H9 (cell line): ENCODE measurements around the gene CALML4. TPM values are rescaled to one million over a fixed set of nuclear protein-coding genes. Genes with fewer than 3 reads are reported as not detected.

Experiments
- DNase-seq: peaks from one replicate; pipeline ENCODE4 v3.0.0-alpha.2; 2017
- H2AFZ ChIP-seq: one replicate; pipeline ENCODE4 v1.6.1; 2013; ENCODE audit warnings: mild to moderate bottlenecking, low read length, control low read depth, moderate library complexity
- H2AK5ac ChIP-seq: 2 replicates; pipeline ENCODE4 v1.6.1; 2013; ENCODE audit warnings: low read length, control low read depth, mixed read lengths; ENCODE audit not compliant: insufficient read length
- H2BK120ac ChIP-seq: one replicate; pipeline ENCODE4 v1.6.1; 2013; ENCODE audit warnings: low read depth, mild to moderate bottlenecking, low read length, control low read depth, inconsistent platforms; ENCODE audit not compliant: poor library complexity, severe bottlenecking
- H2BK12ac ChIP-seq: 2 replicates; pipeline ENCODE4 v1.6.1; 2013; ENCODE audit warnings: low read length, control low read depth, mixed read lengths, low read depth; ENCODE audit not compliant: insufficient read length
- H2BK15ac ChIP-seq: 2 replicates; pipeline ENCODE4 v1.6.1; 2013; ENCODE audit warnings: low read depth, low read length, control low read depth
- H2BK20ac ChIP-seq: one replicate; pipeline ENCODE4 v1.6.1; 2013; ENCODE audit warnings: low read depth, mild to moderate bottlenecking, low read length, control low read depth, inconsistent platforms; ENCODE audit not compliant: poor library complexity, severe bottlenecking
- H2BK5ac ChIP-seq: 2 replicates; pipeline ENCODE4 v1.6.1; 2013; ENCODE audit warnings: low read length, control low read depth, mixed read lengths; ENCODE audit not compliant: insufficient read length
- H3K14ac ChIP-seq: 2 replicates; pipeline ENCODE4 v1.6.1; 2013; ENCODE audit warnings: low read length, control low read depth; ENCODE audit not compliant: insufficient read depth
- H3K18ac ChIP-seq: 2 replicates; pipeline ENCODE4 v1.6.1; 2013; ENCODE audit warnings: low read depth, mild to moderate bottlenecking, mixed read lengths, low read length, control low read depth; ENCODE audit not compliant: insufficient read length
- H3K23ac ChIP-seq: 2 replicates; pipeline ENCODE4 v1.6.1; 2013; ENCODE audit warnings: low read length, control low read depth, mixed read lengths, low read depth; ENCODE audit not compliant: insufficient read length
- H3K23me2 ChIP-seq: 2 replicates; pipeline ENCODE4 v1.6.1; 2013; ENCODE audit warnings: low read depth, mild to moderate bottlenecking, mixed read lengths, low read length, control low read depth; ENCODE audit not compliant: insufficient read length, poor library complexity, severe bottlenecking
- H3K27ac ChIP-seq: 2 replicates; pipeline ENCODE4 v1.5.1; 2013; ENCODE audit warnings: low read length, control low read depth, mixed read lengths, low read depth; ENCODE audit not compliant: insufficient read length
- H3K27me3 ChIP-seq: 2 replicates; pipeline ENCODE4 v1.6.1; 2013; ENCODE audit warnings: low read length, control low read depth, inconsistent platforms; ENCODE audit not compliant: insufficient read depth
- H3K4ac ChIP-seq: 2 replicates; pipeline ENCODE4 v1.6.1; 2013; ENCODE audit warnings: low read depth, mild to moderate bottlenecking, control low read depth, inconsistent platforms, low read length, moderate library complexity
- H3K4me1 ChIP-seq: 2 replicates; pipeline ENCODE4 v1.6.1; 2013; ENCODE audit warnings: low read length, control low read depth, inconsistent platforms; ENCODE audit not compliant: insufficient read depth
- H3K4me2 ChIP-seq: 2 replicates; pipeline ENCODE4 v1.6.1; 2013; ENCODE audit warnings: low read length, control low read depth, mixed read lengths; ENCODE audit not compliant: insufficient read length, insufficient read depth
- H3K56ac ChIP-seq: 2 replicates; pipeline ENCODE4 v1.6.1; 2013; ENCODE audit warnings: low read depth, mild to moderate bottlenecking, mixed read lengths, low read length, control low read depth; ENCODE audit not compliant: insufficient read length
- H3K79me1 ChIP-seq: 2 replicates; pipeline ENCODE4 v1.6.1; 2013; ENCODE audit warnings: low read depth, mild to moderate bottlenecking, moderate library complexity, low read length, control low read depth, inconsistent platforms; ENCODE audit not compliant: insufficient read depth, poor library complexity, severe bottlenecking
- H3K79me2 ChIP-seq: 2 replicates; pipeline ENCODE4 v1.6.1; 2013; ENCODE audit warnings: low read length, control low read depth, inconsistent platforms; ENCODE audit not compliant: insufficient read depth
- H3K9ac ChIP-seq: 2 replicates; pipeline ENCODE4 v1.6.1; 2013; ENCODE audit warnings: low read length, control low read depth, mixed read lengths; ENCODE audit not compliant: insufficient read length; ENCODE audit errors: extremely low read depth
- H3K9me3 ChIP-seq: one replicate; pipeline ENCODE4 v1.6.1; 2013; ENCODE audit warnings: low read depth, low read length, inconsistent platforms; ENCODE audit not compliant: control insufficient read depth
- H3T11ph ChIP-seq: one replicate; pipeline ENCODE4 v1.6.1; 2013; ENCODE audit warnings: mild to moderate bottlenecking, low read length, control low read depth, inconsistent platforms
- H4K20me1 ChIP-seq: one replicate; pipeline ENCODE4 v1.6.1; 2013; ENCODE audit not compliant: control insufficient read depth, insufficient read length, insufficient read depth
- H4K5ac ChIP-seq: 2 replicates; pipeline ENCODE4 v1.6.1; 2013; ENCODE audit warnings: low read depth, mild to moderate bottlenecking, mixed read lengths, low read length, control low read depth; ENCODE audit not compliant: insufficient read length
- H4K8ac ChIP-seq: replicated peaks from 2 replicates; pipeline ENCODE4 v1.6.1; 2013; ENCODE audit warnings: low read length, control low read depth, mixed read lengths, low read depth; ENCODE audit not compliant: insufficient read length
- H4K91ac ChIP-seq: 2 replicates; pipeline ENCODE4 v1.6.1; 2013; ENCODE audit warnings: low read depth, mild to moderate bottlenecking, moderate library complexity, mixed read lengths, low read length, control low read depth; ENCODE audit not compliant: insufficient read length
- H3K27ac Mint-ChIP-seq, 3 experiments: 2 replicates in 2 of 3; 3 replicates in 1 of 3; pipeline ENCODE4 v1.8.0; 2020 to 2021; ENCODE audit warnings: mixed read lengths in 3 of 3, mild to moderate bottlenecking in 1 of 3, moderate library complexity in 1 of 3
- H3K27me3 Mint-ChIP-seq: 2 replicates; pipeline ENCODE4 v1.8.0; 2021; ENCODE audit warnings: low read depth, mild to moderate bottlenecking, moderate library complexity, mixed read lengths
- H3K36me3 Mint-ChIP-seq, 3 experiments: 2 replicates in 2 of 3; 3 replicates in 1 of 3; pipeline ENCODE4 v1.8.0; 2020 to 2021; ENCODE audit warnings: low read depth in 3 of 3, mixed read lengths in 3 of 3; ENCODE audit not compliant: insufficient read depth in 1 of 3
- H3K4me1 Mint-ChIP-seq, 2 experiments: 2 replicates each; pipeline ENCODE4 v1.8.0; 2020; ENCODE audit warnings: mixed read lengths in 2 of 2
- H3K4me3 Mint-ChIP-seq, 2 experiments: 2 replicates in 1 of 2; 3 replicates in 1 of 2; pipeline ENCODE4 v1.8.0; 2020 to 2021; ENCODE audit warnings: mild to moderate bottlenecking in 2 of 2, mixed read lengths in 2 of 2, moderate library complexity in 1 of 2
- H3K9me3 Mint-ChIP-seq, 2 experiments: 2 replicates in 1 of 2; 3 replicates in 1 of 2; pipeline ENCODE4 v1.8.0; 2020; ENCODE audit warnings: mild to moderate bottlenecking in 2 of 2, mixed read lengths in 2 of 2, moderate library complexity in 1 of 2
- CTCF ChIP-seq: fragments of 200-600 bp; sonication (generic); conservative IDR thresholded peaks from 3 replicates; pipeline ENCODE4 v1.8.0; 2021; ENCODE audit warnings: antibody characterized with exemption, mild to moderate bottlenecking
- WGBS: extraction: QIAGEN DNeasy Blood & Tissue Kit; methylation state at CpG from one replicate; pipeline ENCODE4 v1.1.7; 2013; ENCODE audit warnings: missing lambda C conversion rate, low lambda C conversion rate, mixed read lengths; ENCODE audit not compliant: insufficient read length; ENCODE audit errors: extremely low coverage; 5-methylcytosine and 5-hydroxymethylcytosine counted together
- total RNA-seq: library from RNA; stranded (reverse); gene quantifications from 2 replicates; pipeline ENCODE4 v1.2.1, GENCODE V29; 2021

The CALML4 gene
- total RNA-seq, 1 experiment from 2014 or later, result 11.8 TPM

GRCh38 chr15:68232937-68233336 is 27.8 kb upstream of the CALML4 start:
- Histone ChIP-seq H2BK15ac (no peak overlapping the region), H3K23me2 (peaks cover 16% of the 10 kb centered on the region), H3K27me3 (no peaks in the 10 kb centered on the region), H2AFZ (no peak overlapping the region), H2BK20ac (no peak overlapping the region), H3K9ac (no peak overlapping the region), H4K8ac (no peak overlapping the region), H3K4me2 (no peak overlapping the region), H3K79me2 (peaks cover 8% of the 10 kb centered on the region; the same call in 1 of the 2 replicates), H4K20me1 (no peaks in the 10 kb centered on the region), H3K18ac (no peak overlapping the region), H4K91ac (no peak overlapping the region), H2AK5ac (no peak overlapping the region), H4K5ac (no peak overlapping the region), H3K79me1 (no peaks in the 10 kb centered on the region), H3K27ac (no peak overlapping the region), H2BK5ac (no peak overlapping the region), H3K14ac (no peak overlapping the region), H2BK120ac (no peak overlapping the region), H2BK12ac (no peak overlapping the region), H3K23ac (no peak overlapping the region), H3K4me1 (peaks cover 6% of the 10 kb centered on the region; the same call in 1 of the 2 replicates), H3K9me3 (no peaks in the 10 kb centered on the region), H3T11ph (no peak overlapping the region), H3K4ac (no peak overlapping the region), H3K56ac (no peak overlapping the region)
- Mint-ChIP-seq H3K36me3 (peaks cover 0 to 3% (median 0%) of the 10 kb centered on the region in 3 experiments; a peak in 1 of 7 replicates), H3K27me3 (peaks cover 19% of the 10 kb centered on the region), H3K4me1 (peaks cover 27 to 38% of the 10 kb centered on the region in 2 experiments), H3K27ac (no peak overlapping the region), H3K9me3 (no peaks in the 10 kb centered on the region), H3K4me3 (no peak overlapping the region)
- WGBS, result no CpG with 5 or more reads among the region's 6 CpGs
- TF ChIP-seq CTCF, result no peak
- no peak for DNase-seq
